ENCODE results near the gene SEZ6L2.

DNA sequence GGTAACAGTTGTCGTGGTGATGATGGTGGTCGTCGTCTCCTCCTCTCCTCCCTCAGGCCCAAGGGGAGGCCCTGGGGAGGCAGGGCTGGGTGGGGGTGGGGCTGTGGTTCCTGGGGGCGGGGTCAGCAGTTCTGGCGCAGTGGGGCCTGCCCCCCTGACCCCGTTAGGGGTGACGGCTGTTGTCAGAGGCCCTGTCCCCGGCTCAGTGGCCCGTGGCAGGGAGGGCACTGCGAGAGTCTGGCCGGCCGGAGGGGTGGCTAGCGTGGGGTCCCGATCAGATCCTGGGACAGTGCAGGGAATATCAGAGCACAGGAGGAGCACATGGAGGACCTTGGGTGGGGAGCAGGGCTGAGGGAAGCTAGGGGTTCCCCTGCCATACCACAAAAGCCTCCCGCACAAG, 2.5 kb downstream of the SEZ6L2 start:
- TF ChIP-seq EZH2phosphoT487 (IDR thresholded peaks at IDR 0.05; ENCODE audit: borderline replicate concordance) = no peak
- TF ChIP-seq, protein P1, sequence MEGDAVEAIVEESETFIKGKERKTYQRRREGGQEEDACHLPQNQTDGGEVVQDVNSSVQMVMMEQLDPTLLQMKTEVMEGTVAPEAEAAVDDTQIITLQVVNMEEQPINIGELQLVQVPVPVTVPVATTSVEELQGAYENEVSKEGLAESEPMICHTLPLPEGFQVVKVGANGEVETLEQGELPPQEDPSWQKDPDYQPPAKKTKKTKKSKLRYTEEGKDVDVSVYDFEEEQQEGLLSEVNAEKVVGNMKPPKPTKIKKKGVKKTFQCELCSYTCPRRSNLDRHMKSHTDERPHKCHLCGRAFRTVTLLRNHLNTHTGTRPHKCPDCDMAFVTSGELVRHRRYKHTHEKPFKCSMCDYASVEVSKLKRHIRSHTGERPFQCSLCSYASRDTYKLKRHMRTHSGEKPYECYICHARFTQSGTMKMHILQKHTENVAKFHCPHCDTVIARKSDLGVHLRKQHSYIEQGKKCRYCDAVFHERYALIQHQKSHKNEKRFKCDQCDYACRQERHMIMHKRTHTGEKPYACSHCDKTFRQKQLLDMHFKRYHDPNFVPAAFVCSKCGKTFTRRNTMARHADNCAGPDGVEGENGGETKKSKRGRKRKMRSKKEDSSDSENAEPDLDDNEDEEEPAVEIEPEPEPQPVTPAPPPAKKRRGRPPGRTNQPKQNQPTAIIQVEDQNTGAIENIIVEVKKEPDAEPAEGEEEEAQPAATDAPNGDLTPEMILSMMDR (conservative IDR thresholded peaks at IDR 0.05; ENCODE audit: low read length) = no peak

All from Loucy (cell line).